HEK293 (cell line): ENCODE measurements around the gene ZBP1.
A peak's percentile ranks its signal among the peaks of the same experiment; 100 is the strongest.

ENCODE experiments used
- CTCF ChIA-PET: fragments of 350-600 bp; formaldehyde crosslinking; extraction: SDS; loops from one replicate; lab custom pipeline; 2021; ENCODE audit warnings: antibody characterized with exemption; lab: Yijun Ruan, JAX
- POLR2A ChIA-PET: fragments of 300-600 bp; formaldehyde crosslinking; extraction: SDS; loops from one replicate; lab custom pipeline; 2020; ENCODE audit warnings: antibody characterized with exemption, inconsistent platforms; lab: Yijun Ruan, JAX
- H3K27ac ChIP-seq: fragments of 200-500 bp; sonication (Bioruptor generic); 2 replicates; pipeline ENCODE4 v1.5.1; 2014; ENCODE audit warnings: low read depth, low read length, control low read depth, inconsistent platforms; ENCODE audit errors: extremely low read depth
- H3K36me3 ChIP-seq, 2 experiments: fragments of 200-500 bp in 1 of 2; sonication (Bioruptor generic) in 1 of 2; 1 replicate in 1 of 2; 2 replicates in 1 of 2; pipeline ENCODE4 v1.5.1; 2014 to 2017; ENCODE audit warnings: inconsistent platforms in 2 of 2, low read length in 2 of 2; ENCODE audit not compliant: control insufficient read depth in 2 of 2, insufficient read depth in 1 of 2
- H3K4me1 ChIP-seq: fragments of 200-500 bp; sonication (Bioruptor generic); 2 replicates; pipeline ENCODE4 v1.5.1; 2014; ENCODE audit warnings: mild to moderate bottlenecking, low read length, inconsistent platforms; ENCODE audit not compliant: control insufficient read depth, insufficient read depth
- H3K4me3 ChIP-seq: 2 replicates; pipeline ENCODE4 v1.5.1; 2011; ENCODE audit warnings: low read depth, mild to moderate bottlenecking, control low read depth, low read length, moderate library complexity
- H3K9me3 ChIP-seq: fragments of 200-500 bp; sonication (Bioruptor generic); 2 replicates; pipeline ENCODE4 v1.5.1; 2014; ENCODE audit warnings: low read depth, low read length, inconsistent platforms; ENCODE audit not compliant: control insufficient read depth, insufficient read depth
- BCL11B ChIP-seq: fragments of 450-650 bp; formaldehyde crosslinking; IDR thresholded peaks from 2 replicates; pipeline ENCODE4 v1.5.1; 2016; ENCODE audit warnings: low read depth, missing biosample characterization, missing genetic modification characterization
- CTCF ChIP-seq: fragments of 450-650 bp; formaldehyde crosslinking; IDR thresholded peaks from 2 replicates; pipeline ENCODE4 v1.5.1; 2016; ENCODE audit warnings: missing biosample characterization, missing genetic modification characterization
- KLF1 ChIP-seq: fragments of 450-650 bp; formaldehyde crosslinking; IDR thresholded peaks from 2 replicates; pipeline ENCODE4 v1.5.1; 2016; ENCODE audit warnings: missing biosample characterization, missing genetic modification characterization
- PRDM10 ChIP-seq: fragments of 450-650 bp; formaldehyde crosslinking; IDR thresholded peaks from 2 replicates; pipeline ENCODE4 v1.5.1; 2016; ENCODE audit warnings: missing biosample characterization, missing genetic modification characterization
- SP7 ChIP-seq: fragments of 450-650 bp; formaldehyde crosslinking; IDR thresholded peaks from 2 replicates; pipeline ENCODE4 v1.5.1; 2016; ENCODE audit warnings: missing biosample characterization, missing genetic modification characterization
- ZNF132 ChIP-seq: fragments of 450-650 bp; formaldehyde crosslinking; IDR thresholded peaks from 2 replicates; pipeline ENCODE4 v1.5.1; 2017; ENCODE audit warnings: missing biosample characterization, missing genetic modification characterization, borderline replicate concordance
- ZNF184 ChIP-seq: fragments of 450-650 bp; IDR thresholded peaks from 2 replicates; pipeline ENCODE4 v1.5.1; 2018; ENCODE audit warnings: missing biosample characterization, mild to moderate bottlenecking, missing genetic modification characterization
- ZNF223 ChIP-seq: fragments of 450-650 bp; formaldehyde crosslinking; IDR thresholded peaks from 2 replicates; pipeline ENCODE4 v1.5.1; 2016; ENCODE audit warnings: missing biosample characterization, missing genetic modification characterization
- ZNF266 ChIP-seq: fragments of 450-650 bp; formaldehyde crosslinking; IDR thresholded peaks from 2 replicates; pipeline ENCODE4 v1.5.1; 2016; ENCODE audit warnings: missing biosample characterization, missing genetic modification characterization, low read depth
- ZNF280C ChIP-seq: fragments of 450-650 bp; formaldehyde crosslinking; IDR thresholded peaks from 2 replicates; pipeline ENCODE4 v1.5.1; 2016; ENCODE audit warnings: missing biosample characterization, missing genetic modification characterization
- ZNF404 ChIP-seq: fragments of 450-650 bp; formaldehyde crosslinking; IDR thresholded peaks from 2 replicates; pipeline ENCODE4 v1.5.1; 2017; ENCODE audit warnings: missing biosample characterization, missing genetic modification characterization
- ZNF510 ChIP-seq: fragments of 450-650 bp; formaldehyde crosslinking; IDR thresholded peaks from 2 replicates; pipeline ENCODE4 v1.5.1; 2018; ENCODE audit warnings: mild to moderate bottlenecking, missing genetic modification characterization, missing biosample characterization; ENCODE audit not compliant: insufficient replicate concordance
- ZNF596 ChIP-seq: fragments of 450-650 bp; IDR thresholded peaks from 2 replicates; pipeline ENCODE4 v1.5.0; 2018; ENCODE audit warnings: missing biosample characterization, mild to moderate bottlenecking, missing genetic modification characterization, moderate library complexity
- ZNF658 ChIP-seq: fragments of 450-650 bp; formaldehyde crosslinking; IDR thresholded peaks from 2 replicates; pipeline ENCODE4; 2016; ENCODE audit warnings: missing biosample characterization, missing genetic modification characterization
- ZNF768 ChIP-seq: fragments of 450-650 bp; formaldehyde crosslinking; IDR thresholded peaks from 2 replicates; pipeline ENCODE4 v1.5.1; 2018; ENCODE audit warnings: missing biosample characterization, mild to moderate bottlenecking, missing genetic modification characterization
- ZNF776 ChIP-seq: fragments of 450-650 bp; formaldehyde crosslinking; IDR thresholded peaks from 2 replicates; pipeline ENCODE4 v1.5.0; 2017; ENCODE audit warnings: missing biosample characterization, missing genetic modification characterization, borderline replicate concordance
- TF ChIP-seq, protein P1 (sequence below): fragments of 450-650 bp; formaldehyde crosslinking; IDR thresholded peaks from 2 replicates; pipeline ENCODE4; 2016; ENCODE audit warnings: missing biosample characterization, missing genetic modification characterization
- TF ChIP-seq, protein P2 (sequence below): fragments of 450-650 bp; formaldehyde crosslinking; IDR thresholded peaks from 2 replicates; pipeline ENCODE4 v1.5.1; 2017; ENCODE audit warnings: missing biosample characterization, missing genetic modification characterization
- TF ChIP-seq, protein P3 (sequence below): fragments of 450-650 bp; formaldehyde crosslinking; IDR thresholded peaks from 2 replicates; pipeline ENCODE4 v1.5.1; 2016; ENCODE audit warnings: missing biosample characterization, missing genetic modification characterization

ZBP1 gene

GRCh38 chr20:57566399-57566798 lies 53.8 kb downstream of the ZBP1 start (continued):
- TF ChIP-seq, protein P1, sequence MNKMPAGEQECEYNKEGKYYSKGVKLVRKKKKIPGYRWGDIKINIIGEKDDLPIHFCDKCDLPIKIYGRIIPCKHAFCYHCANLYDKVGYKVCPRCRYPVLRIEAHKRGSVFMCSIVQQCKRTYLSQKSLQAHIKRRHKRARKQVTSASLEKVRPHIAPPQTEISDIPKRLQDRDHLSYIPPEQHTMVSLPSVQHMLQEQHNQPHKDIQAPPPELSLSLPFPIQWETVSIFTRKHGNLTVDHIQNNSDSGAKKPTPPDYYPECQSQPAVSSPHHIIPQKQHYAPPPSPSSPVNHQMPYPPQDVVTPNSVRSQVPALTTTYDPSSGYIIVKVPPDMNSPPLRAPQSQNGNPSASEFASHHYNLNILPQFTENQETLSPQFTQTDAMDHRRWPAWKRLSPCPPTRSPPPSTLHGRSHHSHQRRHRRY (tag by site-specific recombination): no peak
- TF ChIP-seq ZNF510: no peak
- no peak for TF ChIP-seq ZNF658 (tag by site-specific recombination)
- TF ChIP-seq BCL11B: no peak

- TF ChIP-seq ZNF596 (0 out of 2 replicates have a peak, but pooled peaks have one; percentile 17), ZNF223 (tag by site-specific recombination) (no peak)
- Histone ChIP-seq H3K4me1 (no peaks in the 10 kb centered on the region), H3K27ac (no peak overlapping the region), H3K4me3 (no peak overlapping the region), H3K9me3 (no peaks in the 10 kb centered on the region), H3K36me3 (peaks cover 0 to 15% of the 10 kb centered on the region in 2 experiments; a peak in 1 of 3 replicates)
- ChIA-PET CTCF (interaction anchor here (0.6 to 3.1 kb wide), 4 partner anchors 7 to 25 kb away, joined by 3 to 11 read pairs (median 4); no protein-coding TSS in a partner anchor), POLR2A (no interaction called here)
Observed at GRCh38 chr20:57564951-57565642, 55.1 kb downstream of the ZBP1 start.

GRCh38 chr20:57564180-57564802 lies 55.9 kb downstream of the ZBP1 start:
- no peak overlapping the region for H3K27ac ChIP-seq
- peaks cover 0 to 15% of the 10 kb centered on the region in 2 experiments; a peak in 1 of 3 replicates for H3K36me3 ChIP-seq
- H3K9me3 ChIP-seq: no peaks in the 10 kb centered on the region
- ChIA-PET POLR2A (no interaction called here), CTCF (interaction anchor here (1.4 to 3.1 kb wide), 2 partner anchors 8 to 10 kb away, joined by 5 to 11 read pairs; no protein-coding TSS in a partner anchor)
- H3K4me3 ChIP-seq: no peak overlapping the region
- no peaks in the 10 kb centered on the region for H3K4me1 ChIP-seq
- no peak for TF ChIP-seq ZNF266 (tag by site-specific recombination)
- no peak for TF ChIP-seq ZNF510
- no peak for TF ChIP-seq SP7 (tag by site-specific recombination)
- no peak for TF ChIP-seq ZNF132 (tag by site-specific recombination)
- TF ChIP-seq, protein P2, sequence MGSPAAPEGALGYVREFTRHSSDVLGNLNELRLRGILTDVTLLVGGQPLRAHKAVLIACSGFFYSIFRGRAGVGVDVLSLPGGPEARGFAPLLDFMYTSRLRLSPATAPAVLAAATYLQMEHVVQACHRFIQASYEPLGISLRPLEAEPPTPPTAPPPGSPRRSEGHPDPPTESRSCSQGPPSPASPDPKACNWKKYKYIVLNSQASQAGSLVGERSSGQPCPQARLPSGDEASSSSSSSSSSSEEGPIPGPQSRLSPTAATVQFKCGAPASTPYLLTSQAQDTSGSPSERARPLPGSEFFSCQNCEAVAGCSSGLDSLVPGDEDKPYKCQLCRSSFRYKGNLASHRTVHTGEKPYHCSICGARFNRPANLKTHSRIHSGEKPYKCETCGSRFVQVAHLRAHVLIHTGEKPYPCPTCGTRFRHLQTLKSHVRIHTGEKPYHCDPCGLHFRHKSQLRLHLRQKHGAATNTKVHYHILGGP (tag by site-specific recombination): no peak
- no peak for TF ChIP-seq ZNF768 (tag by site-specific recombination)
- no peak for TF ChIP-seq ZNF184 (tag by site-specific recombination)
- no peak for TF ChIP-seq ZNF776
- no peak for TF ChIP-seq KLF1
- no peak for TF ChIP-seq ZNF280C (tag by site-specific recombination)
- TF ChIP-seq, protein P3, sequence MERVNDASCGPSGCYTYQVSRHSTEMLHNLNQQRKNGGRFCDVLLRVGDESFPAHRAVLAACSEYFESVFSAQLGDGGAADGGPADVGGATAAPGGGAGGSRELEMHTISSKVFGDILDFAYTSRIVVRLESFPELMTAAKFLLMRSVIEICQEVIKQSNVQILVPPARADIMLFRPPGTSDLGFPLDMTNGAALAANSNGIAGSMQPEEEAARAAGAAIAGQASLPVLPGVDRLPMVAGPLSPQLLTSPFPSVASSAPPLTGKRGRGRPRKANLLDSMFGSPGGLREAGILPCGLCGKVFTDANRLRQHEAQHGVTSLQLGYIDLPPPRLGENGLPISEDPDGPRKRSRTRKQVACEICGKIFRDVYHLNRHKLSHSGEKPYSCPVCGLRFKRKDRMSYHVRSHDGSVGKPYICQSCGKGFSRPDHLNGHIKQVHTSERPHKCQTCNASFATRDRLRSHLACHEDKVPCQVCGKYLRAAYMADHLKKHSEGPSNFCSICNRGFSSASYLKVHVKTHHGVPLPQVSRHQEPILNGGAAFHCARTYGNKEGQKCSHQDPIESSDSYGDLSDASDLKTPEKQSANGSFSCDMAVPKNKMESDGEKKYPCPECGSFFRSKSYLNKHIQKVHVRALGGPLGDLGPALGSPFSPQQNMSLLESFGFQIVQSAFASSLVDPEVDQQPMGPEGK (tag by site-specific recombination): no peak
- TF ChIP-seq PRDM10 (tag by site-specific recombination): no peak
- no peak for TF ChIP-seq ZNF404 (tag by site-specific recombination)
- TF ChIP-seq CTCF (tag by site-specific recombination): no peak
